ENCODE data around the gene NR2E3.

GRCh38 chr15:71776304-71776703 is 34.0 kb upstream of the NR2E3 start:
- no peak for TF ChIP-seq POLR2A (IDR thresholded peaks at IDR 0.05)
- no peak for TF ChIP-seq CTCF (IDR thresholded peaks at IDR 0.05)

All from heart left ventricle (tissue), 13 donors.